Progenitor cell of endocrine pancreas (in vitro differentiated cells): ENCODE results near the gene CCDC158. TPM values are rescaled to one million over a fixed set of nuclear protein-coding genes. Genes with fewer than 3 reads are reported as not detected.
A peak's percentile ranks its signal among the peaks of the same experiment; 100 is the strongest.

ENCODE experiments used
- DNase-seq: peaks from one replicate; pipeline ENCODE4 v3.0.0; 2021; ENCODE audit warnings: low spot score; ENCODE audit not compliant: unreplicated experiment
- H3K27ac Mint-ChIP-seq: 2 replicates; pipeline ENCODE4 v1.8.0; 2021; ENCODE audit warnings: mild to moderate bottlenecking, moderate library complexity, mixed read lengths
- H3K27me3 Mint-ChIP-seq: 2 replicates; pipeline ENCODE4 v1.8.0; 2021; ENCODE audit warnings: mixed read lengths
- H3K36me3 Mint-ChIP-seq: 2 replicates; pipeline ENCODE4 v1.8.0; 2022; ENCODE audit warnings: mixed read lengths; ENCODE audit not compliant: insufficient read depth
- H3K4me1 Mint-ChIP-seq: 2 replicates; pipeline ENCODE4 v1.8.0; 2021; ENCODE audit warnings: low read depth, mixed read lengths
- H3K4me3 Mint-ChIP-seq: 2 replicates; pipeline ENCODE4 v1.8.0; 2021; ENCODE audit warnings: low read depth, mild to moderate bottlenecking, moderate library complexity, mixed read lengths
- H3K9me3 Mint-ChIP-seq: 2 replicates; pipeline ENCODE4 v1.8.0; 2021; ENCODE audit warnings: low read depth, mixed read lengths
- CTCF ChIP-seq: fragments of 200-600 bp; sonication (generic); IDR thresholded peaks from one replicate; pipeline ENCODE4 v1.5.0; 2021; ENCODE audit warnings: antibody characterized with exemption, mild to moderate bottlenecking; ENCODE audit not compliant: unreplicated experiment
- total RNA-seq: library from RNA; stranded (reverse); gene quantifications from 2 replicates; pipeline ENCODE4 v1.2.1, GENCODE V29; 2021

The CCDC158 gene
- total RNA-seq, 1 donor from 2014 or later, result not detected

- DNase-seq, result no peak
- TF ChIP-seq CTCF, result no peak
- H3K4me3 Mint-ChIP-seq, result no peak overlapping the region
- no peaks in the 10 kb centered on the region for H3K4me1 Mint-ChIP-seq
- peaks cover 20% of the 10 kb centered on the region for H3K9me3 Mint-ChIP-seq
- no peaks in the 10 kb centered on the region for H3K27me3 Mint-ChIP-seq
- H3K36me3 Mint-ChIP-seq, result peaks cover 4% of the 10 kb centered on the region
- H3K27ac Mint-ChIP-seq, result no peak overlapping the region
These were observed 94.4 kb downstream of the CCDC158 start for GRCh38 chr4:76326515-76326914.

GRCh38 chr4:76325072-76325471 lies 95.9 kb downstream of the CCDC158 start:
- peaks cover 4% of the 10 kb centered on the region for H3K36me3 Mint-ChIP-seq
- no peak for TF ChIP-seq CTCF
- peaks cover 32% of the 10 kb centered on the region for H3K9me3 Mint-ChIP-seq
- H3K4me3 Mint-ChIP-seq, result no peak overlapping the region
- no peak for DNase-seq
- H3K27me3 Mint-ChIP-seq, result no peaks in the 10 kb centered on the region
- H3K4me1 Mint-ChIP-seq, result no peaks in the 10 kb centered on the region
- H3K27ac Mint-ChIP-seq, result no peak overlapping the region

- H3K4me1 Mint-ChIP-seq, result no peaks in the 10 kb centered on the region
- H3K27me3 Mint-ChIP-seq, result no peaks in the 10 kb centered on the region
- H3K27ac Mint-ChIP-seq, result no peak overlapping the region
- no peak overlapping the region for H3K4me3 Mint-ChIP-seq
- H3K36me3 Mint-ChIP-seq, result peaks cover 4% of the 10 kb centered on the region
- no peak for TF ChIP-seq CTCF
- peaks cover 35% of the 10 kb centered on the region for H3K9me3 Mint-ChIP-seq
- no peak for DNase-seq
These were observed 98.7 kb downstream of the CCDC158 start for GRCh38 chr4:76322236-76322635.

- Mint-ChIP-seq H3K27ac (no peak overlapping the region), H3K9me3 (peaks cover 35% of the 10 kb centered on the region), H3K36me3 (peaks cover 4% of the 10 kb centered on the region), H3K4me3 (no peak overlapping the region), H3K4me1 (peaks cover 2% of the 10 kb centered on the region), H3K27me3 (no peaks in the 10 kb centered on the region)
- TF ChIP-seq CTCF, result no peak
- no peak for DNase-seq
These were observed 104.8 kb downstream of the CCDC158 start for GRCh38 chr4:76316131-76316530.

GRCh38 chr4:76315267-76315918 lies 105.5 kb downstream of the CCDC158 start:
- Mint-ChIP-seq H3K27me3 (no peaks in the 10 kb centered on the region), H3K9me3 (peaks cover 28% of the 10 kb centered on the region), H3K36me3 (peaks cover 4% of the 10 kb centered on the region), H3K27ac (peak overlapping the region; percentile 23), H3K4me1 (peaks cover 2% of the 10 kb centered on the region), H3K4me3 (no peak overlapping the region)
- no peak for TF ChIP-seq CTCF
- no peak for DNase-seq
